Muscle of leg (tissue), 11 donors: ENCODE results near the gene ALK. TPM values are rescaled to one million over a fixed set of nuclear protein-coding genes. Genes with fewer than 3 reads are reported as not detected.
A peak's percentile ranks its signal among the peaks of the same experiment; 100 is the strongest.

Experiments
- DNase-seq: peaks from one replicate; pipeline ENCODE4 v3.0.0; 2013
- H3K27ac ChIP-seq: one replicate; pipeline ENCODE4 v1.5.1; 2013; ENCODE audit warnings: mild to moderate bottlenecking, low read length, control low read depth
- H3K27me3 ChIP-seq: one replicate; pipeline ENCODE4 v1.6.1; 2013; ENCODE audit warnings: low read length; ENCODE audit not compliant: control insufficient read depth, insufficient read depth
- H3K36me3 ChIP-seq: one replicate; pipeline ENCODE4 v1.6.1; 2013; ENCODE audit warnings: low read length; ENCODE audit not compliant: control insufficient read depth, insufficient read depth
- H3K4me1 ChIP-seq: one replicate; pipeline ENCODE4 v1.6.1; 2013; ENCODE audit warnings: low read length; ENCODE audit not compliant: control insufficient read depth, insufficient read depth
- H3K4me3 ChIP-seq: one replicate; pipeline ENCODE4 v1.5.1; 2013; ENCODE audit warnings: low read length, control low read depth
- H3K9me3 ChIP-seq: replicated peaks from 2 replicates; pipeline ENCODE4 v1.6.1; 2013; ENCODE audit warnings: low read depth, low read length; ENCODE audit not compliant: control insufficient read depth
- WGBS: methylation state at CpG from one replicate; pipeline ENCODE4 v1.1.5; 2013; ENCODE audit warnings: missing lambda C conversion rate; ENCODE audit not compliant: insufficient coverage; 5-methylcytosine and 5-hydroxymethylcytosine counted together
- polyA plus RNA-seq, 8 donors: library from polyadenylated mRNA; unstranded; fragments of 120-200 nt; gene quantifications; one replicate each; pipeline versions ENCODE4 v1.2.1 to v1.2.3, GENCODE V29; 2013; ENCODE audit warnings: inconsistent platforms in 1 of 8, low replicate concordance in 1 of 8; ENCODE audit not compliant: insufficient read length in 8 of 8, insufficient read depth in 1 of 8
- total RNA-seq: library from RNA; stranded (reverse); fragments of 120-200 nt; gene quantifications from one replicate; pipeline ENCODE4 v1.2.4, GENCODE V29; 2013

Gene ALK
- total and polyA plus RNA-seq, 9 donors, result 0.04 to 0.29 (median 0.09) TPM

- no peak overlapping the region for H3K4me3 ChIP-seq
- no peaks in the 10 kb centered on the region for H3K4me1 ChIP-seq
- H3K9me3 ChIP-seq, result no peaks in the 10 kb centered on the region
- 57% methylated on average over 6 of the region's 7 CpGs for WGBS
- H3K27ac ChIP-seq, result no peak overlapping the region
- H3K36me3 ChIP-seq, result no peaks in the 10 kb centered on the region
- H3K27me3 ChIP-seq, result peaks cover 2% of the 10 kb centered on the region
- DNase-seq, result no peak
These were observed 138.6 kb downstream of the ALK start for GRCh38 chr2:29782549-29783458.

- Histone ChIP-seq H3K4me1 (no peaks in the 10 kb centered on the region), H3K9me3 (no peaks in the 10 kb centered on the region), H3K36me3 (no peaks in the 10 kb centered on the region), H3K27me3 (peaks cover 2% of the 10 kb centered on the region), H3K4me3 (no peak overlapping the region), H3K27ac (no peak overlapping the region)
- 100% methylated on average over 1 of the region's 1 CpG for WGBS
- DNase-seq, result no peak
These were observed 139.3 kb downstream of the ALK start for GRCh38 chr2:29782087-29782486.

- Histone ChIP-seq H3K4me3 (no peak overlapping the region), H3K9me3 (no peaks in the 10 kb centered on the region), H3K36me3 (no peaks in the 10 kb centered on the region), H3K27me3 (peaks cover 2% of the 10 kb centered on the region), H3K27ac (no peak overlapping the region), H3K4me1 (no peaks in the 10 kb centered on the region)
- WGBS, result 100% methylated on average over 1 of the region's 1 CpG
- DNase-seq, result no peak
These were observed 140.5 kb downstream of the ALK start for GRCh38 chr2:29780906-29781305.

- Histone ChIP-seq H3K27ac (no peak overlapping the region), H3K9me3 (no peaks in the 10 kb centered on the region), H3K4me1 (no peaks in the 10 kb centered on the region), H3K4me3 (no peak overlapping the region), H3K27me3 (peaks cover 2% of the 10 kb centered on the region), H3K36me3 (no peaks in the 10 kb centered on the region)
- no peak for DNase-seq
- no CpG with 5 or more reads among the region's 2 CpGs for WGBS
These were observed 144.2 kb downstream of the ALK start for GRCh38 chr2:29777161-29777560.

GRCh38 chr2:29776406-29776805 is 145.0 kb downstream of the ALK start:
- no peaks in the 10 kb centered on the region for H3K9me3 ChIP-seq

GRCh38 chr2:29775937-29776336 is 145.4 kb downstream of the ALK start:
- Histone ChIP-seq H3K27me3 (peaks cover 2% of the 10 kb centered on the region), H3K36me3 (no peaks in the 10 kb centered on the region), H3K4me1 (no peaks in the 10 kb centered on the region), H3K27ac (no peak overlapping the region), H3K9me3 (no peaks in the 10 kb centered on the region), H3K4me3 (no peak overlapping the region)
- no CpG with 5 or more reads among the region's 1 CpG for WGBS
- DNase-seq, result no peak

More at GRCh38 chr2:29776406-29776805, 145.0 kb downstream of the ALK start:
- H3K4me1 ChIP-seq, result no peaks in the 10 kb centered on the region
- H3K36me3 ChIP-seq, result no peaks in the 10 kb centered on the region
- no peak for DNase-seq
- H3K27ac ChIP-seq, result no peak overlapping the region
- no peak overlapping the region for H3K4me3 ChIP-seq
- peaks cover 2% of the 10 kb centered on the region for H3K27me3 ChIP-seq
- 50% methylated on average over 1 of the region's 3 CpGs for WGBS

GRCh38 chr2:29774624-29775023 is 146.8 kb downstream of the ALK start:
- no CpG with 5 or more reads among the region's 6 CpGs for WGBS
- no peaks in the 10 kb centered on the region for H3K9me3 ChIP-seq
- DNase-seq, result no peak
- H3K36me3 ChIP-seq, result no peaks in the 10 kb centered on the region
- H3K27me3 ChIP-seq, result peaks cover 2% of the 10 kb centered on the region
- H3K27ac ChIP-seq, result no peak overlapping the region
- no peak overlapping the region for H3K4me3 ChIP-seq
- no peaks in the 10 kb centered on the region for H3K4me1 ChIP-seq

GRCh38 chr2:29770846-29771245 is 150.5 kb downstream of the ALK start:
- no peaks in the 10 kb centered on the region for H3K27me3 ChIP-seq
- no peak for DNase-seq
- H3K27ac ChIP-seq, result no peak overlapping the region
- peaks cover 6% of the 10 kb centered on the region for H3K4me1 ChIP-seq
- 100% methylated on average over 1 of the region's 3 CpGs for WGBS
- no peaks in the 10 kb centered on the region for H3K36me3 ChIP-seq
- no peaks in the 10 kb centered on the region for H3K9me3 ChIP-seq
- H3K4me3 ChIP-seq, result no peak overlapping the region

GRCh38 chr2:29769847-29770246 is 151.5 kb downstream of the ALK start:
- Histone ChIP-seq H3K4me3 (no peak overlapping the region), H3K4me1 (peaks cover 6% of the 10 kb centered on the region), H3K27ac (no peak overlapping the region), H3K27me3 (no peaks in the 10 kb centered on the region), H3K36me3 (no peaks in the 10 kb centered on the region), H3K9me3 (no peaks in the 10 kb centered on the region)
- 80% methylated on average over 1 of the region's 4 CpGs for WGBS
- no peak for DNase-seq

- DNase-seq, result peak; percentile 30
- WGBS, result 43% methylated on average over 7 of the region's 9 CpGs
These were observed 153.6 kb downstream of the ALK start for GRCh38 chr2:29767606-29768335.

More at GRCh38 chr2:29767606-29768335, 153.6 kb downstream of the ALK start:
- Histone ChIP-seq H3K27ac (no peak overlapping the region), H3K36me3 (no peaks in the 10 kb centered on the region), H3K4me3 (no peak overlapping the region), H3K4me1 (peaks cover 6% of the 10 kb centered on the region), H3K9me3 (no peaks in the 10 kb centered on the region), H3K27me3 (no peaks in the 10 kb centered on the region)
